Caki2 (cell line): ENCODE results near the gene LRFN4. TPM values are rescaled to one million over a fixed set of nuclear protein-coding genes. Genes with fewer than 3 reads are reported as not detected.

Experiments used
- DNase-seq: peaks from one replicate; pipeline ENCODE4 v3.0.0-alpha.2; 2015; ENCODE audit warnings: low read depth
- in situ Hi-C: cut with HindIII; loops from 2 replicates; pipeline ENCODE4 v1.10.0; 2016; ENCODE audit warnings: low sequenced_read_pairs, low pct_unique_long_range_greater_than_20kb, mixed read lengths
- total RNA-seq: library from RNA; depleted of rRNA; stranded (reverse); fragments of >200 nt; shearing (Covaris generic); gene quantifications from 2 replicates; pipeline ENCODE4 v1.2.3, GENCODE V29; 2014; ENCODE audit warnings: low replicate concordance

Gene LRFN4
- total RNA-seq, 1 experiment from 2014 or later, result not detected

DNA sequence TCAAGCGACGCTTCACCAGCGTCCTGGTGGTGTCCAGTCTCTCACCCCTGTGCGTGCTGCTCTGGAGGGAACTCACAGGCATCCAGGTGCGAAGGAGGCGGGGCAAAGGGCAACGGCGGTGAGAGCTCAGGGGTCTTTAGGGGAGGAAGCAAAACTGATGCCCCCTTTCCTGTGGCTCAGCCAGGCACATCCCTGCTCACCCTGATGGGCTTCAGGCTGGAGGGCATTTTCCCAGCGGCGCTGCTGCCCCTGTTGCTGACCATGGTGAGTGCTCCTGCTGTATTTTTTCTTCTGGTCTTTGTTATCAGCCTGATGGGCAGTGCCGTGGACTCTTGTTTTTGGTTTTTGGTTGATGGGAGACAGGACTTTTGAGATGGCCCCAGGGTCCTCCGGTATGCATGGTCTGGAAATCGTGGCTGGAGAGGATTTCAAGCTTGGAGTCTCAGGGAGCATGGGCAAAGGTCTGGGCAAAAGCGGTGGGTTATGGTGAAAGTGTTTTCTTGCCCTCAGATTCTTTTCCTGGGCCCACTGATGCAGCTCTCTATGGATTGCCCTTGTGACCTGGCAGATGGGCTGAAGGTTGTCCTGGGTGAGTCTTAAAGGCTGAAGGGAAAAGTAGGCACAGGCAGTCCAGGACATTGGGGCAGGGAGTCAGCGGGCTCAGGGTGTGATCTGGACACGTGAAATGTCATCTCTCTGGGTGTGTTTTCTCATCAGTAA lies 12.9 kb upstream of the LRFN4 start:
- no peak for DNase-seq
- in situ Hi-C loops, result no loop called here

DNA sequence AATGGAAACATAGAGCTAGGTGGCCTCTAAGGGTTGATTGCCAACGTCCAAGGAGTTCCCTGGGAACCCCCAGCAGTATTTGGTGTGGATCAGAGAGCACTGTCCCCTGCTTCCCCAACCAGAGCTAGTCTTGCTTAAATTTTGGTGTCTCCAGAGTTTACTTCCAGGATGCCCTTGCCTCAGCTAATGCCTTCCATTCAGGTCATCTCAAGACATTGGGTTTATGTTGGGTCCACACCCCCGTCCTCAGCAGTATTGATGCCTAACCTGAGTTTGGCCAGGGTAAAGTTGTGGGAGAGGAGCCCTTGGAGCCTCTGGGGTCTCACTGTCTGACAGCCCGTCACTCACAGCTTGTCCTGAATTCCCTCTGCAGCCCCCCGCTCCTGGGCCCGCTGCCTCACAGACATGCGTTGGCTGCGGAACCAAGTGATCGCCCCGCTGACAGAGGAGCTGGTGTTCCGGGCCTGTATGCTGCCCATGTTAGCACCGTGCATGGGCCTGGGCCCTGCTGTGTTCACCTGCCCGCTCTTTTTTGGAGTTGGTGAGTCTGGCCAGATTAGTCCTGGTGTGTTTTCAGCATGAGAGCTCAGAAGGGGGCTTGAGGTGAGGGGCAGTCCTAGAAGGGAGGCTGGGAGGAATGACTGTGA lies 12.2 kb upstream of the LRFN4 start:
- no peak for DNase-seq
- in situ Hi-C loops, result no loop called here

DNA sequence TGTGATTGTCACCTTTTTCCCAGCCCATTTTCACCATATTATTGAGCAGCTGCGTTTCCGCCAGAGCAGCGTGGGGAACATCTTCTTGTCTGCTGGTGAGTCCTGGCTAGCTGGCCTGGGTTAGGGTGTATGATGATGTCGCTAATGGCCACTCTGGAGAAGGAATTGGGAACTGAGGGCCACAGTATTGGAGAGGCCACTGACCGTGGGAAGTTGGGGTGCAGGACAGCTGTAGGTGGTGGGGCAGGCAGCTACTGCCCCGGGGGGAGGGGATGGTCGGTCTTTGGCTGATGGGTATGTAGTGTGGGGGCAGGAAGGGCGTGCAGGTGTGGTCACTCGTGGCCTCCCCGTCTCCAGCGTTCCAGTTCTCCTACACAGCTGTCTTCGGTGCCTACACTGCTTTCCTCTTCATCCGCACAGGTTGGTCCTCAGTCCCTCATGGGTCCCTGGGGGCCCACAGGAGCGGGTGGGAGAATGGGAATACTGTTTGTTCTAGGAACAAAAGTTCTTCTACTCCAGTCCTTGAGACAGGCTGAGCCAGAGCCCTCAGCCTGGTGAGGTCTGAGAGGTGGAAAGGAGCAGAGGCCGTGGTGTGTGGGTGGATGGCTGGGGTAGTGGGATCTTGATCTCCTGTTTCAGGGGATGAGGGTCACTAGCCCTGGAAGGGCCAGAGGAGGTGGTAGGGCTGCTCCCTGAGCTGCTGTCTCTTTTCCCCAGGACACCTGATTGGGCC lies 11.6 kb upstream of the LRFN4 start:
- in situ Hi-C loops, result no loop called here
- DNase-seq, result no peak

DNA sequence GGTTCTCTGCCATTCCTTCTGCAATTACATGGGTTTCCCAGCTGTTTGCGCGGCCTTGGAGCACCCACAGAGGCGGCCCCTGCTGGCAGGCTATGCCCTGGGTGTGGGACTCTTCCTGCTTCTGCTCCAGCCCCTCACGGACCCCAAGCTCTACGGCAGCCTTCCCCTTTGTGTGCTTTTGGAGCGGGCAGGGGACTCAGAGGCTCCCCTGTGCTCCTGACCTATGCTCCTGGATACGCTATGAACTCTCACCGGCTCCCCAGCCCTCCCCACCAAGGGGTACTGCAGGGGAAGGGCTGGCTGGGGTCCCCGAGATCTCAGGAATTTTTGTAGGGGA lies 11.0 kb upstream of the LRFN4 start:
- in situ Hi-C loops, result no loop called here
- no peak for DNase-seq

DNA sequence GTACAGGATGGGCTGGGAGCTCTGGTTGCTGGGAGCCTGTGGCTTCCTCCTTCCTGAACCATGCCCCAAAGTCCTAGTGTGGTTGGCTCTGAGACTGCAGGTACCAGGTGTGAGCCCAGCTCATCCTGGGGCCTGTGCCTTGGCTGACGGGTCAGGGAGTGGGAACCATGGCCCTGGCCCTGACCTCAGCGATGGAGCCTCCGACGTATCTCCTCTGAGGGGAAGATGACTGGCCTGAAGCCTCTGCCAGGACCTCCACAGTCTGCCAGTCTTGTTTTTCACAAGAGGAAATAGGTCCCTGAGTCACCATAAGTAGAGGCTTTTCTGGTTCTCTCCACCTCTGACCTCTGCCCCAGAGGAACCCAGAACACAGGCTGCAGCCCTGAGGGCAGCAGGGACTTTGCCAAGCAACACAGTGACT lies 10.2 kb upstream of the LRFN4 start:
- in situ Hi-C loops, result no loop called here
- DNase-seq, result no peak

DNA sequence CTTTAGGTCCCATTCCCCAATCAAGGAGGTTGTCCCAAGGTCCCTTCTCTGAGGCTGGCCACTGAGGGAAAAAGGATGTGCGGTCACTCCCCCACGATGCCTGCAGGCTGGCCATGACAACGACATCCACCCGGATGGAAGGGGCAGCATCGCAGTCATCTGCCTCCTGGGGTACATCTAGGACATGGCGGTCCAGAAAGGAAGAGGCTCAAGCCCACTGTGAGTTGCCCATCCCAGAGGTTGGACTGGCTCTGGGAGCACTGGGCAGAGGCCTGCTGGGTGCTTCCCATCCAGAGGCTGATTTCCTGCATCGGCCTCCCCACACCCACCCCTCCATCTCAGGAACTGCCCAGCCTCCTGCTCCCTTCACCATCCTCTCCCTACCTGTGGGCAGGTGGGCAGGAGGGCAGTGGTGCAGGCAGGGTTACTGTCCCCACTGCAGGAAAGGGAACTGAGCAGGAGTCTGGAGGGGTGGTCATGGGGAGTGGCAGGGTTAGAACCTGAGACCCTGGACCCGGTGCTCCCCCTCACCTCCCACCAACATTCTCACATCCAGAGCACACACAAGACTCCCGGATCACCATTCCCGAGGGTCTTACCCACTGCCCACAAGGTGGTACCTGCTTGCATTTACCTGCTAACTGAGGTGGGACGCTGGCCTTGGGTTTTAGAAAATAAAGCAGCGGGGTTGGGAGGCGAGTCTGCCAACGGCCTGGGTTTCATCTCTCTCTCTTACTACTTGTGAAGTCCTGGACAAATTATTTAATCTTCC lies 9.2 kb upstream of the LRFN4 start:
- in situ Hi-C loops, result no loop called here

DNA sequence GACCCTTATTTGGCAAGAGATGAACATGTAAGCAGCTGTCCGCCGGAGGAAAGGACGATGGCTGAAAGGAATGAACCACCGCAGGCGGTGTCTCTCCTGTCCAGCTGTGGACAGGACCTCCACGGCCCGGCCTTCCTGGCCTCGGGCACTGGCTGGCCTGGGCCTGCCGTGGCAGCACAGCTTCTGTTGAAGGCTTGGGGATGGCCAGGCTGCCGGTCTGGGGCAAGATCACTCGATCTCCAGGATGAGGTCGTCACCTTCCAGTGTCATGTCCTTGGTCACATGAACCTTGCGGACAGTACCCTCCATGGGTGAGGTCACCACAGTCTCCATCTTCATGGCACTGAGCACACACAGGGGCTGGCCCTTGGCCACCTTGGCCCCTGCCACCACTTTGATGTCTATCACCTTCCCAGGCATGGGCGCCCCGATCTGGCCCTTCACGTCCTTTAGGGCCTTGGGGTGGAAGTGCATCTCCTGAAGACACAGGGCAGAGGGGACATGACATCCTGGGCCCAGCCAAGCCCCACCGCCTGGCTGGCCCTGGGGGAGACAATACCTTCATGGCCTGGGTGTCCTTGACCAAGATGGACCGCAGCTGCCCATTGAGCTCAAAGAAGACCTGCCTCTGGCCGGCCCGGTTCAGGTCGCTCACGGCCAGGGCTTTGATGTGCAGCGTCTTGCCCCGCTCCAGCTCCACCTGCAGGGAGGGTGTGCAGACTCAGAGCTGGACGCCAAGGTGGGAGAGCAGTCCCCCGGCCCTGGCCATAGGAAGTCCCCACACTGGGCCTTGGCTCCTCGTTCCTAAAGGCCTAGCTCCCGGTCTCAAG lies 8.0 kb upstream of the LRFN4 start:
- in situ Hi-C loops, result no loop called here
- no peak for DNase-seq

More for the DNA sequence above, 9.2 kb upstream of the LRFN4 start:
- DNase-seq, result no peak

DNA sequence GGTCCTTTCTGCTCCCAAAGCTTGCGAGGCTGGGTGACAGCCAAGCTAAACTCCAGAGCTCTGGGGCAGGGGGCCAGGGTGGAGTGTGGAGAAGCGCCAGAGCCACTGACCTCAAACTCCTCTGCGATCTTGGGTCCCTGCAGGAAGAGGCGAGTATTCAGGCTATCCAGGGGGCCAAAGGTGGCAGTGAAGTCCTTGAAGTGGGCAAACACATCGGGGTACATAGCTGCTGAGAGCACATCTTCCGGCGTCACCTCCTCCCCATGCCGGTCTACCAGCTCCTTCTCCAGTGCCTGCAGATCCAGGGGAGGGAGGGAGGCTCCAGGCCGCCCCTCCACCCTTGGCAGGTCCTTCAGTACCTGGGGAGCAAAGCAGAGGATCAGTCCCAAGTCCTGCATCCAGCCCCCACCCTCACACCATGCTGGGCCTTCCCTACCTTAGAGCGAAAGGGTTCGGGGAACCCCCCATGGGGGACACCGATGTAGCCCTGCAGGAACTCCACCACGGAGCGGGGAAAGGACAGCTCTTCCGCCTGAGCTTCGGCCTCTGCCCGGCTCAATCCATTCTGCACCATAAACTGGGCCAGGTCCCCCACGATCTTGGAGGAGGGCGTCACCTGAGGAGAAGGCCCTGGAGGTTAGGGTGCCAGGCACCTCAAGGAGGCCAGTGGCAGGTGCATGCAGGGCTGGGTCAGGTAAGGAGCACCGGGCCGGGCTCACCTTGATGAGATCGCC lies 7.2 kb upstream of the LRFN4 start:
- in situ Hi-C loops, result no loop called here
- no peak for DNase-seq

DNA sequence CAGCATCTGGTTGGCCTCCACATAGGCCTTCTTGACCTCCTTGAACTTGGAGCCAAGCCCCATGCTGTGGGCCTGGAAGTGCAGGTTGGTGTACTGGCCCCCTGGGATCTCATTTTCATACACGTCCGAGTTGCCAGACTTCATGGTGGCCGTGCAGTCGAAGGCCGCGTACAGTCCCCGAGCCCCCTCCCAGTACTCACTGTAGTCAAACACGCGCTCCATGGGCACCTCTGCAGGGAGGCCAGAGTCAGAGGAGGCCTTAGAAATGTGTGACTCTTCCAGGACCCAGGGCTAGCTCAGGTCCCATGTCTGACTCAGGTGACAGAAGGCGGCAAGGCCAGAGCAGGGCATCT lies 6.7 kb upstream of the LRFN4 start:
- in situ Hi-C loops, result no loop called here
- no peak for DNase-seq

DNA sequence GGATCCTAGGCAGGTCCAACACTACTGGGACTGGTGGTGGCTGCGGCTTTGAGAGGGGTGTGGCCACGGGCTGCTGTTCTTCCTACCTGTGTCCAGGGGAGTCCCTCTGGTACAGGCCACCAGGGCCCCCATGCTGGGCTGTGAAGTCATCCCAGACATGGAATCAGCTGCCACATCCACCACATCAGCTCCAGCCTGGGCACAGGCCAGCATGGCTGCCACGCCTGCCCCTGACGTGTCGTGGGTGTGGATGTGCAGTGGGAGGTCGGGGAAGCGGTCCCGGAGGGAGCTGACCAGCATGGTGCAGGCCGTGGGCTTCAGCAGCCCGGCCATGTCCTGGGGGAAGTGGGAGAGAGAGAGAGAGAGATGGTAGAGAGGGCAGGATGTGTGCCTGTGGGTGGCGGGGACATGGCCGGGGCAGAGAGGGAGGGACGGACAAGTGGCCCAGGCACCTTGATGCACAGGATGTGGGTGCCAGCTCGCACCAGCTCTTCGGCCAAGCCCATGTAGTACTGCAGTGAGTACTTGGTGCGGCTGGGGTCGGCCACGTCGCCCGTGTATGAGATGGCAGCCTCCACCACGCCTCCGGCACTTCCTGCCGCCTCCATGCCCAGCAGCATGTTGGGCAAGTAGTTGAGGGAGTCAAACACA lies 6.2 kb upstream of the LRFN4 start:
- in situ Hi-C loops, result no loop called here
- DNase-seq, result no peak

DNA sequence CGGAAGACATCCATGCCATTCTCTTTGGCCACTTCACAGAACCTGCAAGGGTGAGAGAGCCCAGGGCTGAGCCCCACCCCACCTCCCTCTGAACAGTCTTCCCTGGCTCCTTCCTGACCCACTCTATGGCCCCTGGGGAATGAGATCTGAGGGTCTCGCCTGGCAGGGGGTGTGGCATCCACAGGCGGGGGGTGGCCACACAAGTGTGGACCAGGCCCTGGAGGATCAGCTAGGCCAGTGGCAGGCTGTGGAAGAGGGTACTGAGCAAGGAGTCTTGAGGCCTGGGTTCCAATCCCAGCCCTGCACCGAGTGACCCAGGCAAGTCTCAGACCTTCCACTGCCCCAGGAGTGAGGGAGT lies 5.6 kb upstream of the LRFN4 start:
- no peak for DNase-seq
- in situ Hi-C loops, result no loop called here

DNA sequence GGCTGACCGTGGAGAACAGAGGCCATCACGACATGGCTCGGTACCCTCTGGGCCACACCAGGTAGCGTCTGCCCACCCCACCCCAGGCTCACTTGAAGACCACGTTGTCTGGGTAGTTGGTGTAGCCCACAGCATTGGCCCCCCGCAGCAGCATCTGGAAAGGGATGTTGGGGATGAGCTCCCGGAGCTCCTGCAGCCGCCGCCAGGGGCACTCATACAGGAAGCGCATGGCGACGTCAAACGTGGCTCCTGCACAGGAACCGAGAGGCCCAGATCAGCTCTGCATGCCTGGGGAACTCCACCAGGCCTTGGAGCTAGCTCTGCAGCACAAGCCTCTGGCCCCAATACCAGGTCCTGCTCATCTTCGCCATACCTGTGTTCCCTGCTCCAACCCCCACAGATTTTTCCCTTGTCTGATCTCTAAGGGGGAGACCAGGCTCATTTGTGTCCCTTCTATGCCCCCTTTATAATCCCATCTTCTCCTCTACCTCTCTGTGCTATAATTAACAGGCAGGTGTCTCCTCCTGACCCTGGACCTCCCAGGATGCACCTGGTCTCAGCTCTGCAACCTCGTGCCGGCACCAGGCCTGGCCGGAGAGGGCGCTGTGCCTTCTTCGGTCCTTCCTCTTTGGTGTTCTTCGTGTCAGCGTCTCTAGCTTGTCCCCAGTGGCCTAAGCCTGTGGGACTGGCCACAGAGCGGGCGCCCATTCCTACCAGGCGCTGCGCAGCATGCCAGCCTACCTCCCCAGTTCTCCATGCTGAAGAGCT lies 5.0 kb upstream of the LRFN4 start:
- no peak for DNase-seq
- in situ Hi-C loops, result no loop called here

DNA sequence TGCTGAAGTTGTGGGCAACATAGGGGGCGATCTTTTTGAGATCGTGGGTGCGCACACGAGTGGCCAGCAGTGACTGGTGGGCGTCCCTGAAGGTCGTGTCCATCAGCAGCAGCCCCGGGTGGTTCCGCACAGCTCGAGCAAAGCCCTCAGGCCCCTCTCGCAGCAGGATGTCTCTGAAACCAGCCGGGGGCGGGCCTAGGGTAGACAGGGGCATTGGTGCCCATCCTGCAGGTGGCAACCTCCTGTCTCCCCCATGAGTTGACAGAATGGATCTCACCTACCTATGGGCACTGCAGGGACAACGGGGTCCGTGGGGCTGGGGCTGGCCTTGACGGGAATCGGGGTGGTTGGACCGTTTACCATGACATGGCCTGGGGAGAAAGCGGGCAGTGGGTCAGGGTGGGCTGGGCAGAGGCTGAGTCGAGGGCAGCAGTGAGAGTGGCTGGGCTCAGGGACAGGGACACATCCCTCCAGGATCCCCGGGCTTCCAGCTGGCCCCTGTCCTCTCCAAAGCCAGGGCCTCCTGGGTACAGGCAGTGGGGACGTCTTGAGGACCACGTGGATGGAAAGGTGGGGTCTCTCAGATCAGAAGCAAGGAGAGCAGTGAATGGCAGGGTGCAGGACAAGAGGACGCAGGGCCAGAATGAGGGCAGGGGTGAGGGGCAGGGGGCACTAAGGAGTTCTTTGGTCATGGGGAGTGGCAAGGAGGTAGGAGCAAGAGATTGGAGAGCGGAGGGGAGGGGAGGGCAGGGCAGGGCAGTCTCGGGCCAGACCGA lies 4.2 kb upstream of the LRFN4 start:
- in situ Hi-C loops, result no loop called here

DNA sequence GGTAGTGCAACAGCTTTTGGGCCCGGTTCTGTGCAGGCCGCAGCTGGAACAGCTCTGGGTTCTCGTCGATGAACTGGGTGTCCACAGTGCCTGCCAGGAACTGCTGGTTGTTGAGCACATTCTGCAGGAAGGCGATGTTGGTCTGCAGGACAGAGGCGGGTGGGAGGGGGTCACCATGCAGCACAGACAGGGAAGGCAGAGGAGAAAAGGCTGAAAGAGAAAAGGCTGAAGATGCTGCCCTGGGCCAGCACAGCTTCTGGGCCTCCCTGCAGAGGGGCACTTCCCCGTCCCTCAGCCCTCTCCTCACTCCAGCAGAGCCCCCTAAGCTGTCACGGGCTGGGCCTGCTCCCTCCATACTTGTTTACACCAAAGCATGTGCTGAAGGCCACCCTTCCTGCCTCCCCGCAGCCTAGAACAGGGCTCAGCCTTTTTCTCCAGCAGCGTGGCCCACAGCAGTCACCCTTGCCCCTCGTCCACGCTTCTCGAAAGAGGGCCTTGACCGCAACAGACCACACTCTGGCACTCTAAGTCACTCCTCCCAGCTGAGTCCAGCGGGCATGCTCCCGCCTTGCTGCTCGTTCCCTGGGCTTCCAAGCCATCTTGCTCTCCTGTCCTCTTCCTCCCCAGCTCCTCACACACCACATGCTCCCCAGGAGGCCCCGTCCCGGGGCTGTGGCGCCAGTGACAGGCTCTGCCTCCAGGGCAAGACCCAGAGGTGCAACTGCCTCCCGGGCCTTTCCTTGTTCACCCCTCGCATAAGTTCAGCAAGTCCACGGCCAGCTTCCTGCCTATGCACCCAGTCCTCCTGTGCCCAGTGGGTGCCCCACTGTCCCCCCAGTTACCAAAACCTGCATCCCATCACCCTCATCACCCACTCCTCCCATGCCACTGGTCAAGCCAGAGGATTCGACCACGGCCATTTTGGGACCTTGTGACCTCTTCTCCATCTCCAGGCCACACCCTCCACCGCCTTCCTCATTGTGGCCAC lies 3.3 kb upstream of the LRFN4 start:
- in situ Hi-C loops, result no loop called here
- no peak for DNase-seq

More for the DNA sequence above, 4.2 kb upstream of the LRFN4 start:
- no peak for DNase-seq

DNA sequence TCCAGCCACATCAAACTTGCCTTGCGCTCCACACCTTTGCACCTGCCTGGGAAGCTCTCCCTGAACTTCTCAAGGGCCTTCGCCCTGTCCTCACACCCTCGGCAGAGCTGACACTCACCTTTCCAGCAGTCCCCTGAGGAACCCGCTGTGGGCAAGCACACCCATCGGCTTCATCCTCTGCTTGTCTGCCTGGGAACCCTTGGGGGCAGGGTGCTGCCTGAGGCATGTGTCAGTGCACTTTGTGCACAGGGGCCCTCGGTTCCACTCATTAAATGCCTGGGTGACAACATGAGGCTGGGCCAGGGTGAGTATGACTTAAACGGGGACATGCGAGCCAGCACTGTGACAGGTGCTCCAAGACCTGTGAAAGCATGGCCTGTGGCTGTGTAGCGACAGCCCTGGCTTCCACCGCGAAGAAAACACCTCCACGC lies 2.6 kb upstream of the LRFN4 start:
- in situ Hi-C loops, result no loop called here
- no peak for DNase-seq
